Measurements from ENCODE around the gene SMG9. TPM values are rescaled to one million over a fixed set of nuclear protein-coding genes. Genes with fewer than 3 reads are reported as not detected.

Gene SMG9
- total RNA-seq, 1 experiment from 2014 or later: 52.2 TPM

- no peaks in the 10 kb centered on the region for H3K27me3 ChIP-seq (ENCODE audit: insufficient read depth, low read length)
- no CpG with 5 or more reads among the region's 5 CpGs for WGBS (ENCODE audit: extremely low coverage, insufficient read length, low lambda C conversion rate)
- H3K27ac ChIP-seq (ENCODE audit: insufficient read length, low read depth, low read length): no peak overlapping the region
- H4K8ac ChIP-seq (replicated peaks; ENCODE audit: insufficient read length, low read depth, low read length): no peak overlapping the region
- Mint-ChIP-seq H3K27me3 (ENCODE audit: low read depth) (no peaks in the 10 kb centered on the region), H3K4me1 (peaks cover 0 to 4% of the 10 kb centered on the region in 2 experiments; a peak in 1 of 4 replicates), H3K4me3 (no peak overlapping the region), H3K36me3 (ENCODE audit: insufficient read depth in 1 of 3, low read depth in 3 of 3) (peaks cover 27 to 65% (median 42%) of the 10 kb centered on the region in 3 experiments; a peak in 6 of 7 replicates), H3K9me3 (no peaks in the 10 kb centered on the region), H3K27ac (peak overlapping the region in 1 of 3 experiments; percentile 28; a peak in 1 of 7 replicates)
- no peak overlapping the region for H2AK5ac ChIP-seq (ENCODE audit: insufficient read length, low read length)
- no peak overlapping the region for H3T11ph ChIP-seq (ENCODE audit: low read length)
- no peaks in the 10 kb centered on the region for H3K79me2 ChIP-seq (ENCODE audit: insufficient read depth, low read length)
- no peak overlapping the region for H3K18ac ChIP-seq (ENCODE audit: insufficient read length, low read depth, low read length)
- no peak overlapping the region for H2BK15ac ChIP-seq (ENCODE audit: low read depth, low read length)
- DNase-seq: no peak
- no peak overlapping the region for H3K56ac ChIP-seq (ENCODE audit: insufficient read length, low read depth, low read length)
- H2BK5ac ChIP-seq (ENCODE audit: insufficient read length, low read length): no peak overlapping the region
- no peak overlapping the region for H4K91ac ChIP-seq (ENCODE audit: insufficient read length, low read depth, low read length)
- H3K4me1 ChIP-seq (ENCODE audit: insufficient read depth, low read length): no peaks in the 10 kb centered on the region
- no peak overlapping the region for H2AFZ ChIP-seq (ENCODE audit: low read length)
- no peak for TF ChIP-seq CTCF (conservative IDR thresholded peaks at IDR 0.05)
- no peak overlapping the region for H3K4ac ChIP-seq (ENCODE audit: low read depth, low read length)
- H3K23me2 ChIP-seq (ENCODE audit: insufficient read length, low read depth, low read length, poor library complexity, severe bottlenecking): no peaks in the 10 kb centered on the region
- no peak overlapping the region for H4K5ac ChIP-seq (ENCODE audit: insufficient read length, low read depth, low read length)
- no peaks in the 10 kb centered on the region for H3K9me3 ChIP-seq (ENCODE audit: control insufficient read depth, low read depth, low read length)
- no peak overlapping the region for H2BK20ac ChIP-seq (ENCODE audit: low read depth, low read length, poor library complexity, severe bottlenecking)
- H3K23ac ChIP-seq (ENCODE audit: insufficient read length, low read depth, low read length): no peak overlapping the region
- H4K20me1 ChIP-seq (ENCODE audit: control insufficient read depth, insufficient read depth, insufficient read length): no peaks in the 10 kb centered on the region
- no peak overlapping the region for H3K4me2 ChIP-seq (ENCODE audit: insufficient read depth, insufficient read length, low read length)
- H3K14ac ChIP-seq (ENCODE audit: insufficient read depth, low read length): no peak overlapping the region
- no peak overlapping the region for H2BK12ac ChIP-seq (ENCODE audit: insufficient read length, low read depth, low read length)
- H3K9ac ChIP-seq (ENCODE audit: extremely low read depth, insufficient read length, low read length): no peak overlapping the region
- no peak overlapping the region for H2BK120ac ChIP-seq (ENCODE audit: low read depth, low read length, poor library complexity, severe bottlenecking)
- H3K79me1 ChIP-seq (ENCODE audit: insufficient read depth, low read depth, low read length, poor library complexity, severe bottlenecking): no peaks in the 10 kb centered on the region
Measured at GRCh38 chr19:43729919-43730318, 24.8 kb downstream of the SMG9 start.

All from H9 (cell line).